HG02885 (cell line): ENCODE results near the gene SPEN.

Experiments
- ATAC-seq: cut with Tn5 transposase; IDR thresholded peaks from one replicate; pipeline ENCODE4 v1.9.1; 2021; ENCODE audit warnings: mild to moderate bottlenecking; ENCODE audit not compliant: unreplicated experiment, poor library complexity

Gene SPEN

DNA sequence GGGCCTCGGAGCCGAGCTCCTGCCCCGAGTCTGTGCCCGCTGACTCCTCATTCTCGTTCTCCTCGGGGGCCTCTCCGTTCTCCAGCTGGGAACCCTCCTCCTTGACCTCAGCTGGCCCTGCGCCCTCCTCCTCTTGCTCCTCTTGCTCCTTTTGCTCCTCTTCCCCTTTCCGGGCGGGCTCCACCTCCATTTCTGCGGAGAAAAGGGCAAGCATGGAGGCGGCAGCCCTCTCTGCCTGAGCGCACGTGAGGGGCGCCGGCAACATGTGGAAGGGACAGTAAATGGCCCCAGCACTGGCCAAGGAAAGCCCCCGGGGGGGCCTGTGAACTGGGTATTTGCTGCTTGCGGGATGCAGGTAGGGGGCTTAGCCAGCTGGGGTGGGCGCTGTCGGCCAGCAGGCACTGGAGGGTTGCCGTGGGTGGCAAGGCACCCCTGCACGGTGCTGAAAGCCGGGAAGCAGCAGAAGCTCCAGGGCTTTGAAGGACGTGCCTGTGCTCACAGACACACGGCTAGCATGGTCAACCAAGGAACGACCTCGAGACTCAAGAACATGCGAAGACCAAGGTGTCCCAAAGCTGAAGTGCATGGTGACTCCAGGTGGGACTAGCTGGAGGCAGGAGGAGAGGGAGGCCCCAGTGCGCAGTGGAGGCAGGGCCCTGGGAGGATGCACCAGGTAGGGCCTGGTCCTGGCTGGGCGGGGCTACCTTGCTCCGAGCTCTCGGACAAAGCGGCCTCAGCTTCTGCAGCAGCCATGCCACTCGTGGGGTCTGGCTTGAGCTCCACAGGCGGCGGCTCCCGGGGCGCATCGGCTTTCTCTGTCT is 97.7 kb downstream of the SPEN start:
- no peak for ATAC-seq

DNA sequence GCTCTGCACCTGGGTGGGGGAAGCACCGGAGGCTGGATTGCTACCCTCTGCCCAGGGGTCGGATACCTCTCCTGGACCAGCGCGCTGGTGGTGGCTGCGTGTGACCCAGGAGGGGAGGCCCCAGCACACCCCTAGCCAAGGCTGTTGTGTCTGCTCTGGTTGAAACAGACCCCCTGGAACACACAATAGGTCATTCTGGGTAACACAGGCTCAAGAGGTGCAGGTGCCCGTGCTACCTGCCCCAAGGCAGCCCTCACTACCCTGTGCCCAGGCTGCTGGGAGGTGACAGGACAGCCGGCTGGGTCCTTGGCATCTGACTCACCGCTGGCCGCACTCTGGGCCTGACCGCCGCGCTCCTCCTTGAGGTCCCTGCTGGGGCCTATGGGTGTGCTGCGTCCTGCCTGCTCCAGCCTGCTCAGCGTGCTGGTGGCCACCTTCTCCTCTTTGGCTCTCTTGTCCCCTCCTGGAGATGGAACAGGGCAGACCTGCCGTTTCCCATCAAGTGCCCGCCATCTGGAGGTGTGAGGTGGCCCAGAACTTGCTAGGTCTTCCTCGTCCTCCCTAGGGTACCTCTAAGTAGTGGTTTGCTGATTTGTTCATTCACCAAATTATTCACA is 98.4 kb downstream of the SPEN start:
- no peak for ATAC-seq

DNA sequence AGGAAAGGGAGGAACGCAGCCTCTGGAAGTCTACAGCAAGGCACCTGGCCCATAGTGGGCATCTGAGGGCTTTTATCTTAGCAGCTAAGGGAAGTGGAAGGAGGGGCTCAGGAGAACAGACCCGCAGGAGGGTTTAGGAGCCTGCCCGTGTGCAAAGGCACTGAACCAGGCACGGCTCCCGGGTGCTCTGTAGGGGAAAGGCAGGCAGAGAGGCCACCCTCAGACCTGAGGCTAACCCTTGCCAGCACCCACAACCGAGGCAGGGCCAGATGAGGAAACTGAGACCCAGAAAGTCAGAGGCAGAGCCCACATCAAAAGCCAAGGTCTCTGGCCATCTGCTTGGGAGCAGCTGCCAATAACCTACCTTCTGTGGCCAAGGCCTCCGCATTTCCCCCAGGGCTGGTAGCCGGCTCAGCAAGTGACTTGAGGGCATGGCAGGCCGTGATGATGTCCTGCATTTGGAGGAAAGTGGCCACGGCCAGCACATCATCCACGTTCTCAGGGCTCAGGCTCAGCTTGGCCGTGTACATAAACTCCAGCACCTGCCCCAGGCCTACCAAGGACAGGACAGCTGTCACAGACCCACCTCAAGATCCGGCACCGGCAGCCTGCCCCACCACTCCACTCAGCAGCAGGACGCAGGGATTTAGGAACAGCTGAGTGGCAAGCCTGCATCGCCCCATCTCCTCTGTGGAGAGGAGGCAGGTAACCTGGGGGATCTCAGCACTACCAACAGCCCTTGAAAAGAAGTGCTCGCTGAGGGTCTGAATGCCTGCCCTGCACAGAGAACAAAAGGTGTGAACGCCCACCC is 99.3 kb downstream of the SPEN start:
- no peak for ATAC-seq

DNA sequence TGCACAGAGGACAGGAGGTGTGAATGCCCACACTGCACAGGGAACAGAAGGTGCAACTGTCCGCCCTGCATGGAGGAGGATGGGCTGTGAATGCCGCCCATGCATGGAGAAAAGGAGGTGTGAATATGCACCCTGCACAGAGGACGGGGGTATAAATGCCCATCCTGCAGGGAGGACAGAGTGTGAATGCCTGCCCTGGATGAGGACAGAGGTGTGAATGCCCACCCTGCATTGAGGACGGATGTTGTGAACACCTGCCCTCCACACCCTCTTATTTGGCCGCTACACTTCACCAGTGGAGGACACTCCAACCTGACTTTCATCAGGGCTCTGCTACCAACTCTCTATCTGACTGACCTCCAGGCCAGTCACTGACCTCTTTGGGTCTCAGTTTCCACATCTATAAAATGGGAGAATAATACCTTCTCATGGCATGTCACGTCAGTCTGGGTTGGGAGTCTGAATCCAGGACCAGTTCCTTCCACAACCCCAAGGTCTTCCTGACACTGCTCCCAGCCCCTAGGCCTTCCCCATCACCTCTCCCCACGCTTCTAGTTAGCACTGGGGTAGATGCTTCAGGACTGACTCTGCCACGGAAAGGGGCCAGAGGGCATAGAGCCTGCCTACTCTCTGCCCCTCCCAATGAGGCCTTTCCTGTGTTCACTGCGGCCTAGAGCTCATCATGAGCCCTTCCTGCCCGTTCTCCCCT is 100.0 kb downstream of the SPEN start:
- no peak for ATAC-seq

- ATAC-seq, result no peak
Observed at GRCh38 chr1:15948091-15948591, 100.6 kb downstream of the SPEN start.

GRCh38 chr1:15948595-15949452 is 101.3 kb downstream of the SPEN start:
- peak; percentile 13 for ATAC-seq

GRCh38 chr1:15949453-15950245 is 102.1 kb downstream of the SPEN start:
- ATAC-seq, result peak; percentile 82

DNA sequence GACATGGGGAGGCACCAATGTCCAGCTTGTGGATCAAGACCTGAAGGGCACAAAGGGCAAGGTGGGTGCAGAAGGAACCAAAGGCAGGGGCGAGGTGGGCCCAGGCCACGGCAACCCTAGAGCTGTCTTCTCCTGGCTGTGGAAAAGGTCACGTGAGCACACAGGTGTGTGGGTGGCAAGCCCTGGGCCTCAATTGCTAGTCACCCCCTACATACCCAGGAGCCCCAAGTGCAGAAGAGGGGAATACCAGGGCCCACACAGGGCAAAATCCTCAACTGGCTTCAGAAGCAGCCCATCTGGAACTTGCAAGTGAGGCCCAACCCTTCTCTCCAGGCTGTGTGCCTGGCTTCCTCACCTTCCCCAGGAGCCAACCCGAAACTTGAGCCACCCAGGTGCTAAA is 102.8 kb downstream of the SPEN start:
- no peak for ATAC-seq

DNA sequence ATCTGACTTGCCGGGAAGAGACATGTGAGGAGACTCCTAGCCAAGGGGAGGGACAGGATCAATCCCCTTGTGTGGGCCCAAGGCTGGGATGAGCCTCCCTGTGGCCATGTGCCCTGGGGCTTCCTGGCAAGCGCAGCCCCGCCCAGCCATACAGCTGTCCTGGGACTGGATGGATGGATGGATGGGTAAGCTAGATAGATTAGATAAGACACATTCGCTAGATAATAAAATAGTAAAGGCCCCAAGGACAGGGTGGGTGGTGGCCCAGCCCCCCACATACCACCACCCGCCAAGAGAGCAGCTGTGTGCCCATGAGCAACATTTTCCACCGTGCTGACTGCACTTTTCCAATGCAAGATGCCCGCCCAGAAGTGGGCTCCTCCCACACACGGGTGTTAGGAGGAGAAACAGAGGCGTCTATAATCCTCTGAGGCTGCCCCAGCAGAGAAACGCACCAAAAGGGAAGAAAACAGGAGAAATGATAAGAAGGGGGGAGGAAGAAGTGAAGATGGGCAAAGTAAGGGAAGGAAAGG is 103.3 kb downstream of the SPEN start:
- no peak for ATAC-seq

DNA sequence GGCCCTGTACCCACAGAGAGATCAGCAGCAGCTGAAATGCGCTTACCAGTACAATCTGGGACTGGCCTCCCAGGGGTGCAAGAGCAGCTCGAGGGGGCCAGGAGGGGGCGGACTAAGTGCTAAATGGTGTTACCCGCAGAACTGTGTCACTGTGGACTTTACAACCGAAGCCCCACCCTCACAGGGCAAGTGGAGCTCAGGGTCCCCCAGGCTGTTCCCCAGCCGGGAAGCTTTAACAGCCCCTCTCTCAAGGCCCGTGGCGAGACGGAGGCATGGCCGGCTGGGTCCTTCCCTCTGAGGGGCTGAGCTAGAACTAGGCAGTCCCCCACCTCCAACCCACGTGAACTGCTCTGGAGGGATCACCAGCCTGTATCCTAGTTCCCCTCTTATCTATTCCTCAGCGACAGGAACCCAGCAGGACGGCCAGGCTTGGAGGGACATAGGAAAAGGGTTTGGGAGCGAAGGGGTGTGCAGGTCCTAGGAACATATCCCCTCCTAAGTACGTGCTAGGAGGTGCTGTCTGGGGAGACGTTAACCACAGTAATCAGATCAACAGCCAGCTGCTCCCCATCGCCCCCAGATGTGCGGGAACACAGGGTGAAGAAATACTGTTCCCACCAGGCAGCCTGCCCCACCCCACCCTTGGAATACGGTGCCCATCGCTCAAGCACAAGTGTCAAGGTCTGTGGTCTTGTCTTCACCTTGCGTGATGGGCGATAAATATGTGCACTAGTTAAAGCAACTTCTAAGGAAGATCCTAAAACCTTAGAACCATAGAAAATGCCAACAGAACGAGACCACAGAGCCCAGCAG is 104.0 kb downstream of the SPEN start:
- no peak for ATAC-seq

DNA sequence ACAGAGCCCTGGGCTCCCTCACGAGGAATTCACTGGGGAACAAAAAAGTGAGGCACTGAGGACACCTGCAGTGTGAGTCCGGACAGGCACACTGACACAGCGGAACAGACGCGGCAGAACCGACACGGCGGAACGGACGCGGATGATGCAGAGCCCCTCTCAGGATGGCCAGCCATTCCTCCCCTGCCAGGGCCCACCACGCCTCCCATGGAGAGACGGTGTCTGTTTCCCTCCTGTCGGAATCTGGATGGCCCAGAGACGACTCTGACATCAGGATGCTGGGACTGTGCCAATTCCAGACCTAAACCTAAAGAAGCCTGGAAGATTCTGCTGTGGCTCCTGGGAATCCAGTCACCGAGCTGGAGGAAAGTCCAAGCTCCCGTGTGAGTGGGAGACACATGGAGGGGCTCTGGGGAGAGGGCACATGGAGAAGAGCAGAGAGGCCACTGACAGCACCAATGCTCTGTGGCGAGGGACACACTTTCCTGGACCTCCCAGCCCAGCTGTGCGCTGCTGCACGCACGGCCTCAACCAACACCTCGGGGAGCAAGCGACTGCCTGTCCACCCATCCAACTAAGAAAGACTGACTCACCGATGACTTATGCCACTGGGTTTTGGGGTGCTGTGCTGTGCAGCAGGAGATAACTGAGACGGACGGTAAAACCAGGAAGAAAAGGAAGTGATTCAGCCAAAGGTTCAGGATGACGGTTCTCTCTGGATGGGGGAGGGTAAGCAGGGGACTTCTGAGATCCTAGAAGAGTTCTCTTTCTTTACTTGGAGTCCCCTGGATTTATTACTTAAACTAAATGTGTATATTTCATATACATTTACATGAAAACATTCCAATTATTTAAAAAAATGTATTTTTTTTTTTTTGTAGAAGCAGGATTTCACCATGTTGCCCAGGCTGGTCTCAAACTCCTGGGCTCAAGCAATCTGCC is 105.1 kb downstream of the SPEN start:
- ATAC-seq, result no peak

DNA sequence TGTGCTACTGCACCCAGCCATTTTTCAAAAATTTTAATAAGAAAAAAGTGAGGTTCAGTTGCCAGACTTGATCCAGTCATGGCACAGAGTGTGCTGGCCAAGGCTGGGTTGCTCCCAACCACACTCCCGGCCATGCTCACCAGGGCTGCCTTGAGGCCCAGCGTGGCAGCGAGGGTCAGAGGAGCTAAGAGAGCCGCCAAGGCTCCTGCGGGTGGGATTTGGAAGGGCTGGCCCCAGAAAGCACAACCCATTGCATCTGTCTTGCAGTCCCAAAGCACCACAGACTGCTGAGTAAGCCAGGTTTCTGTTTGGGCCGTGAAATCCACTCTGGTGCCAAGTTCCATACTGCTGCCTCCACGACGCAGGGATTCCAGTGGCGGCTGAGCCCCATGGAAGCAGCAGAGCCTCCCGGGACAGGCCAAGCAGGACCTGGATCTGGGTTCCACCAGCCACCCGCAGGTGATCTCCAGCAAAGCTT is 105.8 kb downstream of the SPEN start:
- ATAC-seq, result no peak

GRCh38 chr1:15953791-15954241 is 106.3 kb downstream of the SPEN start:
- no peak for ATAC-seq

GRCh38 chr1:15954316-15954715 is 106.8 kb downstream of the SPEN start:
- no peak for ATAC-seq

- ATAC-seq, result no peak
Observed at GRCh38 chr1:15955552-15955951, 108.0 kb downstream of the SPEN start.

DNA sequence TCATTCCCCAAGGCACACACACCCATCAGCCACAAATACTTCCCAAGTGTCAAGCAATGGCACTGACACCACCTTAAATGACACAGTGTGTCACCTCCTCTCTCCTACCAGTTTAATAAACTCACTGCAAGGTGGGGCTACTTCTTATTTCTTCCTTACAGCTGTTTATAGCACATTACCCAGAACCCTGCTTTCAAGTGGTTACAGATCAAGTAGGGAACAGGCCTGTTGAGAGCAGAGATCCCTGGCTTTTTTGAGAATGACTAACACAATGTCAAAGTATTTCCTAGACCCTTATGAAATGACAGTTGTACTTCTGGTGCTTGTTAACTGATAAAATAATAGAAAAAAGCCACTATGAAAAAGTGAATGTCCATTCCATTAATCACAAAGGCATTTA is 108.6 kb downstream of the SPEN start:
- no peak for ATAC-seq
